Kidney capillary endothelial cell (primary cell): ENCODE data around the gene PSTK.

Experiments
- DNase-seq: peaks from one replicate; pipeline ENCODE4 v3.0.0-alpha.2; 2018; ENCODE audit warnings: low spot score

Gene PSTK

DNA sequence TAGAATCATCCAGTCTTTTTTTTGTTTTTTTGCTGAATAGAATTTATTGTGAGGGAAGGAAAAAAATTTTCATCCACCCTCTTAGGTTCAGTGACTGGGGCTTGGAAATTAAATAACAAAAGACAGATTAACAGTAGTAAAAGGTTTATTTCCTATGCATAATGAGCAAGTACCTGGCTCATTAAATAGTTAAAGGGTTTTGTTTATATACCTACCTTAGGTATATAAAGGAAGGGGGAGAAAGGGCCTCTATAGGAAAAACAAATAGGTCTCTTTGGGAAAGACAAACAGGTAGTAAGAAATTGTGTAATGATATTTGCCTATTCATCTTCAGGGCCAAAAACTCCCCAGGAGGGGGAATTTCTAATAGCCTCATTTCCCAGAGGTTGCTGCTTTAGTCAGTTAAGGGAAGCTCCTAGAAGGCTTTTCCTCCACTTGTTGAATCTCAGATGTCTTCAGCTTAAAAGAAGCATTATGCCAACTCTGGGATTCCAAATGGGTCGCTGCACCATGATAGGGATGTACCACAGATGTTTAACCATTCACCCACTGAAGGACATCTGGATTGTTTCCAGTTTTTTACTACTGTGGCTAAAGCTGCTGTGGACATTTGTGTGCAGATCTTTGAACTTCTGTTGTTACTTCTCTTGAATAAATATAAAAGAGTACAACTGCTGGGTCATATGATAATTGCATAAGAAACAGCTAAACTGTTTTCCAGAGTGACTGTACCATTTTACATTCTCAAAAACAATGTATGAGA lies 39.9 kb downstream of the PSTK start:
- DNase-seq = no peak

- no peak for DNase-seq
These were observed 41.3 kb downstream of the PSTK start for GRCh38 chr10:123021517-123021916.

DNA sequence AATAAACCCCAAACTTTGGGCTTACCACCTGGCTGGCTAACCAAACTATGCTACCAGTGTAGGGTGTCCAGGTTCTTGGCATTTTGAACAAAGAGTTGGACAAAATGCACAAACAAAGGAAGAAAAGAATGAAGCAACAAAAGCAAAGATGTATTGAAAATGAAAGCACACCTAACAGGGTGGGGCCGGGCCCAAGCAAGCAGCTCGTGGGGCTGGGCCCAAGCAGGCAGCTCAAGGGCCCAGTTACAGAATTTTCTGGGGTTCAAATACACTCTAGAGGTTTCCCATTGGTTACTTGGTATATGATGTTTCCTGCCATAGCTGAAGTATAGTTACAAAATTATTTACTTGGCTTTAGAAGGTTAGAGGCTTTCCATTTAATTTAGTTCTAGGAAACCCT lies 44.3 kb downstream of the PSTK start:
- DNase-seq = no peak

DNA sequence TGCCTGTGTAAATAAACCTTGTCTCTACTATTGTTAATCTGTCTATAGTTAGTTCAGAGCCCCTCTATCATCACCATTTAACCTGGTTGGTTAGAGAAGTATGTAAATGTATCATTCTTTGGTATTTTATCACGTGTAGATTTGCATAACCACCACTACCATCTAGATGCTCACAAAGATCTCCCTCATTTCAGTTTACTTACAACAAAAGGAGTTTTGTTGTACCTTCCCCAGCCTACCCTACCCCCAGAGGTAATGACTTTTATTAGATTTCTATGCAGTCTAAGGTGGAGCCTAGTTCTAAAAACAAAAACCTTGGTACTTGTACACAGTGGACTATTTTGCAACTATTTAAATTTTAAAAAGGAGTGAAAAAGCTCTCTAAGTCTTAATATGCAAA lies 46.1 kb downstream of the PSTK start:
- DNase-seq = no peak

- DNase-seq = no peak
These were observed 47.7 kb downstream of the PSTK start for GRCh38 chr10:123027861-123028260.

DNA sequence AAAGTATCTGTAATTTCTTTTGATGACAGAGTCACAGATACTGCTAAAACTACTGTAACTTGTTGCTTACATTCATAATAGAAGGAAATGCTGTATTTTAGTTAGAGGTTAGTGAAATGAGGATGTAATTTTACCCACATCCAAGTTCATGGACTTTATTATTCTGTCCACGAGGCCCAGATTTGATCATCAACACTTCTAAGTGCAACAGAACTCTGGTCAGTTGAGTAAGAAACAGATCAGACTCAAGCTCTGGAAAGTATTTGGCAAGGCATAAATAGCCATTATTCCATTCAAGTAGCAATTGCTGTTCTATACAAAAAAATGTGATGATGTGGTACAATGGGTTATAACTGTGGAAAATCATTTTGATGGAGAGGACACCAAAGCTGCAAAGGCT lies 50.9 kb downstream of the PSTK start:
- DNase-seq = no peak

DNA sequence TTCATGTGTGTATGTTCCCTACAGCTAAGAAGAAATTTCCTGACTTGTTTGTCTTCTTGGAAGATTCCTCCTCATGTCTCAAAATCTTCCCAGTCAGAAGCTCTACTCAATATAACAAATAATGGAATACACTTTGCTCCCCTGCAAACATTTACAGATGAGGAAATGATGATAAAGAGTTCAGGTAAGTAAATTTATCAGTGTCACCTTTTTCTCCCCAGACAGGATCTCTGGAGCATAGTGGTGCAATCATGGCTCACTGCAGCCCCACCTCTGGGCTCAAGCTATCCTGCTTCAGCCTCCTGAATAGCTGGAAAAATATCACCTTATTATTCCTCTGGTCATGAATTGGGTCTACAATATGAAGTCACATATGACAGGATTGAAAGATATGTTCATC lies 54.1 kb downstream of the PSTK start:
- no peak for DNase-seq

DNA sequence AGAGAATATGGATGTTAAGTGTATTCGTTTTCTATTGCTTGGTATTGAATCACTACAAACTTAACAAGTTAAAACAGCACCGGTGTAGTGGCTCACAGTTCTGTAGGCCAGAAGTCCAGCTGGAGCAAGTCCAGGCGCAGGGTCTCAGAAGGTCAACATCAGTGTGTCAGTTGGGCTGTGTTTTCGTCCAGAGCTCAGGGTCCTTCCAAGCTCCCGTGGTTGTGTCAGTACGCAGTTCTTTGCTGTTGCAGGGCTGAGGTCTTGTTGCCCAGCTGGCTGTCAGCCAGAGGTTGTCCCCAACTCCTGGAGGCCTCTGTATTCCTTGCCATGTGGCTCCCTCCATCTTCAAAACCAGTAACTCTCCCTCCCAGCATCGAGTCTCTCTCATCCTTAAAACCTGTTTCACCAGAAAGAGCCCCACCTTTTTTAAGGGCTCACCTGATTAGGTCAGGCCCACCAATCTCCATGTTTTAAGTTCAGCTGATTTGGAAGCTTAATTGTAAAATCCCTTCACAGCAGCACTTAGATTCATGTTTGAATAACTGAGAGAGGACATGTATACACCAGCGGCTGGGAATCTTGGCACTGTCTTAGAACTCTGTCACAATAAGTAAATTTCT lies 55.4 kb downstream of the PSTK start:
- no peak for DNase-seq

DNA sequence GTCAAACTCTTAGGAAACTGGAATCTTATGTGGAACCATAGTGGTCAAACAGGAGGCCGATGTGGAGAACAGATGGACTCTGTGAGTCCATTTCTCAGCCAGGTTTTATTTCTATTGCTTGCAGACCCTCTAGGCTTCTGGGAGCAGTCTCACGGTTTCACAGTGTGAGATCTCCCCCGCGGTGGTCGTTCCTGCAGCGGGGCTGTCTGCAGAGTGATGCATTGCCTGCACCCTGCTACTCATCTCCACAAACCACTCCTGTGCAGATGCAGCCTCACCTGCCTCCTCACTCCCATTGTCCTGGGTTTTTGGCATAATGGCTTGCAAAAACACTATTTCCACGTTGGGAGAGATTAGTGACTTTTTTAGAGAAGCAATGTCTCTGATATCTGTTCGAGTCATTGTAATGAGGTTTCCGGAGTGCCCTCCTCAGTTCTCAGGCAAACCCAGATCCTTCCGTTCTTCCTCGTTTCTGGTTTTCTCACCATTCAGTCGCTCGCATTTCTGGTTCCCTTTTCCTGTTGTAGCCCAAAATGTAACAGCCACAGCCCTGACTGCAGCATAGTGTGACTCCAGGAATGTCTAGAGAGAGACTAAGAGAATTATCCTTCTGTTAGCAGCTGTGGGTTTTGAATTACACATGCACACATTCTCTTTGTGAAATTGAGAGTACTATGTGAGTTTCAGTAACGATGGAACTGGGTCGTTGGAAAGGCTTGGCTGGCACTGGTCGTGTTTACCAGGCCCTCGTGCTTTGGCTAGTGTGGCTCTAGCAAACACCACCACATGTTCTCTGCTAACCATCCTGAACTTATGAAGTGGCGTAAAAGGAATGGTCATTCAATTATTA lies 58.8 kb downstream of the PSTK start:
- no peak for DNase-seq

- DNase-seq = no peak
These were observed 59.4 kb downstream of the PSTK start for GRCh38 chr10:123039632-123039930.
